Measurements from ENCODE around the gene PTPN14.
"Not testable (repeated sequence)": the region's sequence is repeated elsewhere in the genome, so short reads cannot be mapped to it uniquely, and the experiment has no call there.

The PTPN14 gene

GRCh38 chr1:214494706-214495105 is 56.7 kb downstream of the PTPN14 start:
- TF ChIP-seq CTCF (IDR thresholded peaks at IDR 0.05; ENCODE audit: low read depth, low read length) = no peak
- no peak for DNase-seq (ENCODE audit: extremely low read depth, low read depth)

GRCh38 chr1:214494179-214494578 is 57.2 kb downstream of the PTPN14 start:
- DNase-seq (ENCODE audit: extremely low read depth, low read depth) = not testable (repeated sequence)

DNA sequence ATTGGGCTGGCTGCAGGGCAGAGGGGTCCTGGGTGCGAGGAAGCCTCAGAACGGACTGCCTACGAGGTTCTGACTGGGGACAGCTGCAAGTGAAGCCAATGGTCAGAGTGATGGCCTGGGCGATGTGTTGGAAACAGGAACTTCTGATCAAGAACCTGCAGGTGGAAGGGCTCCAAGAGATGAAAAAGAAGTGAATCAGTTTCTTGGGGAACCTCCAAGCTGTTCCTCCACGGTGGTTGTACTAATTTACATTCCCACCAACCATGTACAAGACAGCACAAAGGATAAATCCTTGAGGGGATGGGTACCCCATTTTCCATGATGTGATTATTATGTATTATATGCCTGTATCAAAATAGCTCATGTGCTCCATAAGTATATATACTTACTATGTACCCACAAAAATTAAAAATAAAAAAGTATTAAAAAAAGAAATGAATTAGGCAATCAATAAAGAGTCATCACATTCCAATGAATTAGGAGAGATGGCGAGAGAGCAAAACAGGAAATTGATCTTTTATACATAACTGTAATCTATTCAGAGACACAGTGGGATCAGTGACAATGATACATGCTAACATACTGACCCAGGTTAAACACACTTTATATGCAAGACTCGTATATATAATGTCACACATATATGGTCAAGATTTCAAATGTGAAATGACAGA is 58.1 kb downstream of the PTPN14 start:
- DNase-seq (ENCODE audit: extremely low read depth, low read depth) = no peak
- no peak for TF ChIP-seq CTCF (IDR thresholded peaks at IDR 0.05; ENCODE audit: low read depth, low read length)

DNA sequence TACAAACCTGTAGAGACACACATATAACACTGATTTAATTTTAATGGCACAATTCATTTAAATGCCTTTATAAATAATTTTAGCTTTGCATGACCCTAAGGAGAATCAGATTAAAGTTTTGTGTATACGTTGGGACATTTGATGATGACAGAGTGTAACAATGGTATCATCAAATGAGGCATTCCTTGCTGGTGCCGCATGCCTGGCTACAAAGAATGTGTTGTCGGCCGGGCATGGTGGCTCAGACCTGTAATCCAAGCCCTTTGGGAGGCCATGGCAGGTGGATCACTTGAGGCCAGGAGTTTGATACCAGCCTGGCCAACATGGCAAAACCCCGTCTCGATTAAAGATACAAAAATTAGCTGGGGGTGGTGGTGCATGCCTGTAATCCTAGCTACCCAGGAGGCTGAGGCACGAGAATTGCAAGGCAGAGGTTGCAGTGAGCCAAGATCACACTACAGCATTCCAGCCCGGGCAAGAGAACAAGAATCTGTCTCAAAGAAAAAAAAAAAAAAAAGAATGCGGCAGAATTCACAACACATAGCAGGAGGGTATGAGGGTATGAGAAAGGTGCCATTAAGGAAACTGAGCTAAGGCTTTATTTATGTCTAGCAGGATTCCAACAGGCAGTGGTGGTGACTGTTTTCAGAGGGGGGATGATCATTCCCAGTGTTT is 58.9 kb downstream of the PTPN14 start:
- no peak for TF ChIP-seq CTCF (IDR thresholded peaks at IDR 0.05; ENCODE audit: low read depth, low read length)
- DNase-seq (ENCODE audit: extremely low read depth, low read depth) = no peak

GRCh38 chr1:214491468-214492146 is 59.8 kb downstream of the PTPN14 start:
- TF ChIP-seq CTCF (IDR thresholded peaks at IDR 0.05; ENCODE audit: low read depth, low read length) = no peak
- DNase-seq (ENCODE audit: extremely low read depth, low read depth) = no peak

DNA sequence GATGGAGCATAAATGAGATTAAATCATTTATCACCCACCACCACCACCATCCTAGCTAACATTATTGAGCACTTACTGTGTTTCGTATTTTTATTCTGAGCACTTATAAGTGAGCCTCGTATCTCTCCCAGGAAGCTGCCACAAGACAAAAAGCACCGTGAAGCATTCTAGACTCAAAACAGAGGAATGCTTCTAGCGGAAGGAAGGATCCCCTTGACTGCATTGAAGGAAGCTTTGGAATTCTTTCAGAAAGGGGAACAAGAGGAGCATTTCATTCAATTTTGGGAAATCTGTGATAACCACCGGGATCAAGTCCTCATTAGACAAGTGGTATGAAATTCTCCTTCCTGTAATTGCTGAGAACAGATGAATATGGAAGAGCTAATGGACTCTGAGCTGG is 66.3 kb downstream of the PTPN14 start:
- no peak for DNase-seq (ENCODE audit: extremely low read depth, low read depth)
- no peak for TF ChIP-seq CTCF (IDR thresholded peaks at IDR 0.05; ENCODE audit: low read depth, low read length)

DNA sequence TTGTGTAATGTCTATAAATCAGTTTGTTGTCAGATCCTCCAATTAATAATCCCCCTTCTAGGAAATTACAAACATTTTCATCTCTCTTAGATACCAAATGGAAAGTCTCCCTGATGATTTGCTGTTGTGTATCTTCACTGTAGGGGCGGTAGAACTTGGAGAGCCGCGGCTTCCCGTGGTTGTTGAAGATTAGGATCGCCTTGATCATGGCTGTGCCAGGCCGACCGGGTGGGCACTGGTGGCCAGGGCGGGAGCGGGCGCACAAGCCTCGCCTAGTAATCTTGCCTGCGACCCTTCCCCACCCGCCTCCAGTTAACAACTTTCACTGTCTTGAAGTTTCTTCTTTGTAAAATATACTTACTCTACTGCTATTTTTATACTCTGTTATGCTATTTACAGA is 68.2 kb downstream of the PTPN14 start:
- not testable (repeated sequence) for DNase-seq (ENCODE audit: extremely low read depth, low read depth)

GRCh38 chr1:214481983-214482634 is 69.3 kb downstream of the PTPN14 start:
- not testable (repeated sequence) for DNase-seq (ENCODE audit: extremely low read depth, low read depth)

Data from AG09319 (cell line).